ENCODE results near the gene CD74. TPM values are rescaled to one million over a fixed set of nuclear protein-coding genes. Genes with fewer than 3 reads are reported as not detected.

CD74 gene
- total and polyA plus RNA-seq, 4 donors: 1,061 to 2,819 (median 1,720) TPM

DNA sequence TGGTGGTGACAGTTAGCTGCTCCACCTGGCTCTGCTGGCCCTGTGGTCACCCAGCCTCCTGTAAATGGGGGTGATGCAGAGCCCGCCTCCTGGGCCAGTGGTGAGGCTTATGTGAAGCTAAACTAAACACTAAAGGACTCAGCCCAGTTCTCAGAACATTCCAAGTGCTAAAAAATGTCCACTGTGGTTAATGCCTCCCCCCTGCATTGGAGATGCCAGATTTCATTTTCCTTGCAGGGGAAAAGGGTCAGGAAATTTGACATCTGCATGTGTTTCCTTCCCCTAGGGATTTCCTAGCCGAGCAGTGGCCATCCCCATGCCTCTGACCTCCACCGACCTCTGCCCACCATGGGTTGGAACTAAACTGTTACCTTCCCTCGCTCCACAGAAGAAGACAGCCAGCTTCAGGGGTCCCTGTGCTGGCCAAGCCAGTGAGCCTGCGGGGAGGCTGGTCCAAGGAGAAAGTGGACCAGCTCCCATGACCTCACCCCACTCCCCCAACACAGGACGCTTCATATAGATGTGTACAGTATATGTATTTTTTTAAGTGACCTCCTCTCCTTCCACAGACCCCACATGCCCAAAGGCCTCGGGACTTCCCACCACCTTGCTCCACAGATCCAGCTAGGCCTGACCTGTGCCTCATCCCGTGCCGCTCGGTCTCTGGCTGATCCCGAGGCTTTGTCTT is 13.0 kb downstream of the CD74 start:
- H3K27me3 ChIP-seq (ENCODE audit: control insufficient read depth in 3 of 3, insufficient read depth in 3 of 3, low read length in 2 of 3): no peaks in the 10 kb centered on the region
- H3K27ac ChIP-seq (ENCODE audit: low read depth in 1 of 2, low read length in 1 of 2): no peak overlapping the region
- 84 to 87% methylated on average over 11 of the region's 11 CpGs for WGBS, 2 donors

DNA sequence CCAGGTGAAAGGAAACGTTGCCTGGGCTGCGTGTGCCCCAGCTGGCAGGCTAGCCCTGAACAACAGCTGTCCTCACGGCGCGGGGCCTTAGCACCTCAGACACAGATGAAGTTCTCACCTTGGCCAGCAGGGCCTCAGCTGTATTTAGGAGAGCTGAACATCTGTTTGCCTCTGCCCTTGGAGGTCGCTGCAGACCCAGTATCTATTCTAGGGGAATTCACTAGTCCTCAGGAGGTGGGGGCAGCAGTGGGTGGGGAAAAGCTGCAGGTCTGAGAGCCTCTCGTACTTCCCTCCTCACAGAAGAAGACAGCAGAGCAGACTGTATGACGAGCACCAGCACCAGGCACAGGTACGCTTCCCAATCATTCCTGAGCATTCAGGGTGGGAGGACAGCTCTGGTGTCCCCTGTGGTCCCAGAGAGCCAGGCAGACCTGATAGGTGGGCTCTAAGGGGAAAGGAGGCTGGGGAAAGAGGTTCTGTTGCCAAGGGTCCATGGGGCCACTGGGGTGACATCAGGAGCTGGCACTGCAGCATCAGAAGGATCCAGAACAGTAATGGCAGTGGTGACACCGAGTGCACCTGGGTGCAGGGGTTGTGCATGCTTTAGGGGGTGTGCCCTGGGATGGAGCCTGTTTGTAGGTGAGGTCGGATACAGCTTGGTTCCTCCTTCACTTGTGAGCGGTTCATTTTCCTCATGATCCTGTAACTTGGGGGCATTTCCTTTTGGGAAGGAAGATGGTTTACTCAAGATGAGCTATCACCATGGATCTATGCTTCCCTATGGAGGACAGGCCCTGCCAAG is 13.8 kb downstream of the CD74 start:
- peaks cover 11 to 82% (median 22%) of the 10 kb centered on the region in 4 donors for H3K36me3 ChIP-seq (ENCODE audit: control insufficient read depth in 4 of 4, insufficient read depth in 4 of 4, low read length in 4 of 4)
- no peak overlapping the region for H3K4me3 ChIP-seq
- no peaks in the 10 kb centered on the region for H3K4me1 ChIP-seq (ENCODE audit: control insufficient read depth in 5 of 5, insufficient read depth in 5 of 5, low read length in 5 of 5)
- no peaks in the 10 kb centered on the region for H3K9me3 ChIP-seq (ENCODE audit: control insufficient read depth in 4 of 4, insufficient read depth in 3 of 4, low read length in 3 of 4)
- no peak overlapping the region for H3K27ac ChIP-seq (ENCODE audit: low read depth in 1 of 2, low read length in 1 of 2)
- H3K27me3 ChIP-seq (ENCODE audit: control insufficient read depth in 3 of 3, insufficient read depth in 3 of 3, low read length in 2 of 3): no peaks in the 10 kb centered on the region
- H3K9ac ChIP-seq (ENCODE audit: insufficient read depth in 1 of 2, low read length in 2 of 2): no peak overlapping the region
- no peak for ATAC-seq (ENCODE audit: insufficient read depth, low FRiP score)
- WGBS, 2 donors: 76 to 84% methylated on average over 12 of the region's 12 CpGs
- TF ChIP-seq, protein P1, sequence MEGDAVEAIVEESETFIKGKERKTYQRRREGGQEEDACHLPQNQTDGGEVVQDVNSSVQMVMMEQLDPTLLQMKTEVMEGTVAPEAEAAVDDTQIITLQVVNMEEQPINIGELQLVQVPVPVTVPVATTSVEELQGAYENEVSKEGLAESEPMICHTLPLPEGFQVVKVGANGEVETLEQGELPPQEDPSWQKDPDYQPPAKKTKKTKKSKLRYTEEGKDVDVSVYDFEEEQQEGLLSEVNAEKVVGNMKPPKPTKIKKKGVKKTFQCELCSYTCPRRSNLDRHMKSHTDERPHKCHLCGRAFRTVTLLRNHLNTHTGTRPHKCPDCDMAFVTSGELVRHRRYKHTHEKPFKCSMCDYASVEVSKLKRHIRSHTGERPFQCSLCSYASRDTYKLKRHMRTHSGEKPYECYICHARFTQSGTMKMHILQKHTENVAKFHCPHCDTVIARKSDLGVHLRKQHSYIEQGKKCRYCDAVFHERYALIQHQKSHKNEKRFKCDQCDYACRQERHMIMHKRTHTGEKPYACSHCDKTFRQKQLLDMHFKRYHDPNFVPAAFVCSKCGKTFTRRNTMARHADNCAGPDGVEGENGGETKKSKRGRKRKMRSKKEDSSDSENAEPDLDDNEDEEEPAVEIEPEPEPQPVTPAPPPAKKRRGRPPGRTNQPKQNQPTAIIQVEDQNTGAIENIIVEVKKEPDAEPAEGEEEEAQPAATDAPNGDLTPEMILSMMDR (IDR thresholded peaks at IDR 0.05; ENCODE audit: control extremely low read depth, extremely low read depth): no peak
- DNase-seq: no peak

More for the DNA sequence above, 13.0 kb downstream of the CD74 start:
- DNase-seq: no peak
- Histone ChIP-seq H3K9ac (ENCODE audit: insufficient read depth in 1 of 2, low read length in 2 of 2) (no peak overlapping the region), H3K9me3 (ENCODE audit: control insufficient read depth in 4 of 4, insufficient read depth in 3 of 4, low read length in 3 of 4) (no peaks in the 10 kb centered on the region), H3K4me3 (no peak overlapping the region), H3K4me1 (ENCODE audit: control insufficient read depth in 5 of 5, insufficient read depth in 5 of 5, low read length in 5 of 5) (no peaks in the 10 kb centered on the region), H3K36me3 (ENCODE audit: control insufficient read depth in 4 of 4, insufficient read depth in 4 of 4, low read length in 4 of 4) (peaks cover 8 to 83% (median 20%) of the 10 kb centered on the region in 4 donors)
- no peak for ATAC-seq (ENCODE audit: insufficient read depth, low FRiP score)
- TF ChIP-seq, protein P1 (IDR thresholded peaks at IDR 0.05; ENCODE audit: control extremely low read depth, extremely low read depth): no peak

DNA sequence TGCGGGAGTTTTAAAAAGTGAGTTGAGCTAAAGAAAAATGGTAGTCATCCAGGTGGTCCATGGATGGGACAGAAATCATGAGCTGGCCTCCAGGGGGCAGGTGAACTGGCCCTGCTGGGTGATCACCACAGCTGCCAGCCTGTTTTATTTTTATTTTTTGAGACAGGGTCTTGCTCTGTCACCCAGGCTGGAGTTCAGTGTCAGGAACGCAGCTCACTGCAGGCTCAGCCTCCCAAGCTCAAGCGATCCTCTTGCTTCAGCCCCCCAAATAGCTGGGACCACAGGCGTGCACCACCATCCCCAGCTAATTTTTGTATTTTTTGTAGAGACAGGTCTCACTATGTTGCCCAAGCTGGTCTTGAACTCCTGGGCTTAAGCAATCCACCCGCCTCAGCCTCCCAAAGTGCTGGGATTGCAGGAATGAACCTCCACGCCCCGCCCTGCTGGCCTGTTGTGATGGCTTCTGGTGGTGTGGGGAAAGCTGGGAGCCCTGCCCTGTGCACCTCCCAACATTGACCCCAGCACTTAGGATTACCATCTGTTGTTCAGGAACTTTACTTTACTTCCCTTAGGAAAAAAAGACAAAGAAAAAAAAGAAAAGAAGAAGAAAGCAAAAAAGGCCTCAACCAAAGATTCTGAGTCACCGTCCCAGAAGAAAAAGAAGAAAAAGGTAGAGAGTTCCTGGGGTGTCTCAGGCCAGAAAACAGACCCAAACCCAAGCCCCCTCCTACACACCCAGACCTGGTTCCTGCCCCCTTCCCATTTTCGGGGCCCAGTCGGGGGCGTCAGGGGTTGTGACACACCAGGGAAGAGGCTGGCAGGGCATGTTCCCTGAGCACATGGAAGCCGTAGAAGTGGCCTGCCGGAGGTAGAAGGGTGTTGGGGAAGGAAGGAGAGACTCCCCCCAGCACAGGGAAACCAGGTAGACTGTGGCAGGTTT is 14.7 kb downstream of the CD74 start:
- Histone ChIP-seq H3K27me3 (ENCODE audit: control insufficient read depth in 3 of 3, insufficient read depth in 3 of 3, low read length in 2 of 3) (no peaks in the 10 kb centered on the region), H3K4me1 (ENCODE audit: control insufficient read depth in 5 of 5, insufficient read depth in 5 of 5, low read length in 5 of 5) (no peaks in the 10 kb centered on the region), H3K9ac (ENCODE audit: insufficient read depth in 1 of 2, low read length in 2 of 2) (no peak overlapping the region), H3K36me3 (ENCODE audit: control insufficient read depth in 4 of 4, insufficient read depth in 4 of 4, low read length in 4 of 4) (peaks cover 18 to 86% (median 20%) of the 10 kb centered on the region in 4 donors), H3K27ac (ENCODE audit: low read depth in 1 of 2, low read length in 1 of 2) (no peak overlapping the region), H3K4me3 (no peak overlapping the region), H3K9me3 (ENCODE audit: control insufficient read depth in 4 of 4, insufficient read depth in 3 of 4, low read length in 3 of 4) (no peaks in the 10 kb centered on the region)
- 83 to 89% methylated on average over 13 of the region's 13 CpGs for WGBS, 2 donors
- DNase-seq (no peak), ATAC-seq (ENCODE audit: insufficient read depth, low FRiP score) (no peak)
- TF ChIP-seq, protein P1 (IDR thresholded peaks at IDR 0.05; ENCODE audit: control extremely low read depth, extremely low read depth): no peak

Data from lung (tissue), 12 donors.